Colonic mucosa (tissue), 4 donors: ENCODE data around the gene LMBR1. TPM values are rescaled to one million over a fixed set of nuclear protein-coding genes. Genes with fewer than 3 reads are reported as not detected.

Experiments used
- DNase-seq: peaks from one replicate; pipeline ENCODE4 v3.0.0-alpha.2; 2020
- H3K27ac ChIP-seq: fragments of 200-600 bp; one replicate; pipeline ENCODE4 v1.8.0; 2021
- H3K27me3 ChIP-seq: fragments of 200-600 bp; one replicate; pipeline ENCODE4 v1.8.0; 2021
- H3K36me3 ChIP-seq: fragments of 200-600 bp; one replicate; pipeline ENCODE4 v1.8.0; 2021
- H3K4me1 ChIP-seq: fragments of 200-600 bp; one replicate; pipeline ENCODE4 v1.8.0; 2021; ENCODE audit warnings: mild to moderate bottlenecking
- H3K4me3 ChIP-seq: fragments of 200-600 bp; one replicate; pipeline ENCODE4 v1.8.0; 2021
- H3K9ac ChIP-seq, 2 donors: one replicate each; pipeline ENCODE4 v1.7.0; 2013; ENCODE audit warnings: control low read depth in 2 of 2, low read depth in 2 of 2, low read length in 2 of 2
- H3K9me3 ChIP-seq: fragments of 200-600 bp; one replicate; pipeline ENCODE4 v1.8.0; 2021
- intact Hi-C: fragments of 100-400 bp; cut with DNase I; formaldehyde crosslinking; loops from one replicate; pipeline ENCODE4 v1.14.1; 2022
- total RNA-seq, 2 donors: library from RNA; stranded (reverse); fragmentation: NEBNext Ultra II Directional in 1 of 2; extraction: Animal tissue kit (Norgen Biotek cat#: 25700) in 1 of 2; gene quantifications; one replicate each; pipeline ENCODE4 v1.2.1, GENCODE V29; 2021
- TF ChIP-seq, protein P1 (sequence below): fragments of 200-600 bp; IDR thresholded peaks from one replicate; pipeline ENCODE4 v1.8.0; 2022; ENCODE audit warnings: antibody characterized with exemption, mild to moderate bottlenecking
- donor health status: healthy.
- donor health status: DM: no; HTN: no; CAD: no.
- donor health status: DM: no; HTN: no; CAD: no.

LMBR1 gene
- total RNA-seq, 2 donors from 2014 or later = 41.4 to 42.0 TPM

DNA sequence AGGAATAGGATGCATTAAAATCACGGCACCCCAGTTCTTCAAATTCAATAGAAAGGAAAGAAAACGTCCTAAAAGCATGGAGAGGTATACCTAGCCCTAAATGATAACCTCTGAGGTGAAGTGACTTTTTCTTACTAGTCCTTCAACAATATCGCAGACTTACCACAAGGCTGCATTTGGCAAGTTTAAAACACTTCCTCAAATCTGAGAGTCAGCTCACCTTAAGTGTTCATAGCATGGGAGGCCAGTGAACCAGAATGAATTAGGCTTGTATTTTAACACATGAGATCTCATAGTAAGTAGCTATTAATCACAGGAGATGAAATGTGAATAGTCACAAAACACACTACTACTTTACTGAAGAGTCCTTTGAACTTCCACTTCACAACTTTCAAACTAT lies 128.2 kb downstream of the LMBR1 start:
- TF ChIP-seq, protein P1, sequence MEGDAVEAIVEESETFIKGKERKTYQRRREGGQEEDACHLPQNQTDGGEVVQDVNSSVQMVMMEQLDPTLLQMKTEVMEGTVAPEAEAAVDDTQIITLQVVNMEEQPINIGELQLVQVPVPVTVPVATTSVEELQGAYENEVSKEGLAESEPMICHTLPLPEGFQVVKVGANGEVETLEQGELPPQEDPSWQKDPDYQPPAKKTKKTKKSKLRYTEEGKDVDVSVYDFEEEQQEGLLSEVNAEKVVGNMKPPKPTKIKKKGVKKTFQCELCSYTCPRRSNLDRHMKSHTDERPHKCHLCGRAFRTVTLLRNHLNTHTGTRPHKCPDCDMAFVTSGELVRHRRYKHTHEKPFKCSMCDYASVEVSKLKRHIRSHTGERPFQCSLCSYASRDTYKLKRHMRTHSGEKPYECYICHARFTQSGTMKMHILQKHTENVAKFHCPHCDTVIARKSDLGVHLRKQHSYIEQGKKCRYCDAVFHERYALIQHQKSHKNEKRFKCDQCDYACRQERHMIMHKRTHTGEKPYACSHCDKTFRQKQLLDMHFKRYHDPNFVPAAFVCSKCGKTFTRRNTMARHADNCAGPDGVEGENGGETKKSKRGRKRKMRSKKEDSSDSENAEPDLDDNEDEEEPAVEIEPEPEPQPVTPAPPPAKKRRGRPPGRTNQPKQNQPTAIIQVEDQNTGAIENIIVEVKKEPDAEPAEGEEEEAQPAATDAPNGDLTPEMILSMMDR = no peak
- intact Hi-C loops = loop anchor here (5.0 to 10.0 kb wide), 4 partner anchors 120 to 967 kb away; partner anchors contain the start of genes RNF32 and SHH

DNA sequence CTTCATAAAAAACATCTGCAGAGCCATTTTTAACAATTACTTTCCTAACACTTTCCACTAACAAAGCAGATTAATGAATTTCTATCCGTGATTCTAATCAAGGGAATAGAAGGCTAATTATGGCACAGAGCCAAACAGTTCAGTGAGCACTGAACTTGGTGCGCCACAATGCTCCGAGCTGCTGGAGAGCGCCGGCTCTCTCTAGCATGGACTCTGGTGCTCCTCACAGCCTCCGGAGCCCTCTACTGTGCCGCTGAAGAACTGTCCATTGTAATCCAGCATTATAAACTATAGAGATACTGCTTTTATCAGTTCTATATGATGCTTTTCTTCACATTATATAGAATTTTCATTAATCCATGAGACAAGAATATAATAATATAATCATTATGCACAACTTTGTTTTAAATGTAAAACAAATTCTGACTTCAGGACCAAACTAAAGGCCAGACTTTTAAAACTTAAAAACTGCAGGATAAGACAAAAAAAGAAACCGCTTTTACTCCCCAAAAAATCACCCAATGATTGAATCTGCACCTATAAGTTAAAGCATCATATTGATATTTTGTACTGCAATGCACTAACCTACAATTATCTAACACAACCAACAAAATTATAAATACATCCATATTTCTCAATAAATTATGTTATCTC lies 128.8 kb downstream of the LMBR1 start:
- H3K27ac ChIP-seq = no peak overlapping the region
- DNase-seq = peak; percentile 68
- no peaks in the 10 kb centered on the region for H3K27me3 ChIP-seq
- TF ChIP-seq, protein P1 = peak; percentile 65
- H3K36me3 ChIP-seq = no peaks in the 10 kb centered on the region
- H3K4me1 ChIP-seq = no peaks in the 10 kb centered on the region
- no peak overlapping the region for H3K9ac ChIP-seq
- intact Hi-C loops = loop anchor here (5.0 to 10.0 kb wide), 4 partner anchors 119 to 967 kb away; partner anchors contain the start of genes RNF32 and SHH
- no peak overlapping the region for H3K4me3 ChIP-seq
- no peaks in the 10 kb centered on the region for H3K9me3 ChIP-seq

More for the DNA sequence above, 128.2 kb downstream of the LMBR1 start:
- Histone ChIP-seq H3K27ac (no peak overlapping the region), H3K36me3 (no peaks in the 10 kb centered on the region), H3K9ac (no peak overlapping the region), H3K4me1 (no peaks in the 10 kb centered on the region), H3K27me3 (no peaks in the 10 kb centered on the region), H3K9me3 (no peaks in the 10 kb centered on the region), H3K4me3 (no peak overlapping the region)
- no peak for DNase-seq

DNA sequence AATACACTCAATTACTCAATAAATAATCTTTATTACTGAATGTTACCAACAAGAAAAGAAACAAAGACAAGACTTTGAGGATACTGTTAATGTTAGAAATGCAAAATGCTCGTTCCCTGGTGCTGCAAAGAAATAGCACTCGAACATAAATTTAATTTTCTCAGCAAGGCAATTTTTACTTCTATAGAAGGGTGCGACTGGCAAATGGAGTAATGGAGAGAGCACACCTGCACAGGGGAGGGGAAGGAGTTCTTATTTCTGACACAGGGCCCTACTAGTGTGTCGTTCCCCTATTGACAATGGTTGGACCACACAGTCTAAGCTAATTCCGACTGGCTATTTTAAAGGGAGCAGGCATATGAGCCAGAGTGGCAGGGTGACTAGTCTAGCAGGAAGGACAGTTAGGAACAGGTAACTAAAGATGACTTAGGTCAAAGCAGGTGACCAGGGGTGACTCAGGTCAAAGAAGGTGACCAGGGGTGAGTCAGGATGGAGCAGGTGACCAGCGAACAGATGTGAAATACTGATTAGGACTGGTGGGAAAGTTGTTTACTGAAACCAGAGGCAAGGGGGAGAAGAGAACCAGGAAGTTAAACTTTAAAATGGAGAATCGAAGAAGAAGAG lies 133.3 kb downstream of the LMBR1 start:
- no peaks in the 10 kb centered on the region for H3K36me3 ChIP-seq
- DNase-seq = no peak
- H3K4me1 ChIP-seq = no peaks in the 10 kb centered on the region
- TF ChIP-seq, protein P1 = no peak
- no peaks in the 10 kb centered on the region for H3K9me3 ChIP-seq
- no peaks in the 10 kb centered on the region for H3K27me3 ChIP-seq
- intact Hi-C loops = loop anchor here (5.0 to 10.0 kb wide), 4 partner anchors 115 to 962 kb away; partner anchors contain the start of genes RNF32 and SHH
- H3K9ac ChIP-seq = no peak overlapping the region
- H3K4me3 ChIP-seq = no peak overlapping the region
- H3K27ac ChIP-seq = no peak overlapping the region

DNA sequence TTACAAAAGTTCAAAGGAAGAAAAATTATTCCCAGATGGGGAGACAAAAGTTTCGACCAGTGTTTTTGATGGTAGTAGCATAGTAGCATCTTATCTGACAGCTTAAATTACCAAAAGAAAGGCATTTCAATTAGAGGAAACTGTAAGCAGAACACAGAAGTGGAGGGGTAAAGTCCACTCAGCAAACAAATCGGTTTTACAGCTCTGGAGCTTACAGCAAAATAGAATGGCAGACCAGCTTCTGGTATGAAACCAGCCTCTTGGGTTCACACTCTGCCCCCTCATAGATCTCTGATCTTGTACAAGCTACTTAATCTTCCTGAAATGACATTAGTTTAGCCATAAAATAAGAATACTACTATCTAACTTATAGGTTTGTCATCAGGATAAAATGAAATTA lies 133.8 kb downstream of the LMBR1 start:
- Histone ChIP-seq H3K4me3 (no peak overlapping the region), H3K9me3 (no peaks in the 10 kb centered on the region), H3K27ac (no peak overlapping the region), H3K9ac (no peak overlapping the region), H3K27me3 (no peaks in the 10 kb centered on the region), H3K36me3 (no peaks in the 10 kb centered on the region), H3K4me1 (no peaks in the 10 kb centered on the region)
- no peak for DNase-seq
- TF ChIP-seq, protein P1 = no peak
- intact Hi-C loops = no loop called here

DNA sequence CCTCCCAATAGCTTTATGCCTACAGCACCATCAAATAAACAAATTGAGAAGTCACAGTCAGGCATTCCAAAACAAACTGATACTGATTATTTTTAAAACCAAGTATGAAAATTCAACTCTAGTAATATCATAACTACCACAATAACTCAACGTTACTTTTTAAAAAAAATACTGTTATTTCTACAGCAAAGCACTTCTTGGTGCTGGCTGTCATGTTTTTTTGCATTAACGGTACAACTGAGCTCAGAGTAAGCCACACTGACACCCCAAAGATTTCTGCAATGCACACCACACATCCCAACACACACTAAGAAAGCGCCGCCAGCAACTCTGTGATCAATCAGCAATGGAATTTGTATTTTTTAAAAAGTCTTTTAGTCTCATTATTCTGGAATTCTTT lies 138.8 kb downstream of the LMBR1 start:
- TF ChIP-seq, protein P1 = no peak

More for the DNA sequence above, 138.8 kb downstream of the LMBR1 start:
- intact Hi-C loops = no loop called here
- H3K27me3 ChIP-seq = no peaks in the 10 kb centered on the region
- no peak for DNase-seq
- H3K4me3 ChIP-seq = no peak overlapping the region
- no peaks in the 10 kb centered on the region for H3K9me3 ChIP-seq
- no peak overlapping the region for H3K9ac ChIP-seq
- H3K27ac ChIP-seq = no peak overlapping the region
- no peaks in the 10 kb centered on the region for H3K36me3 ChIP-seq
- H3K4me1 ChIP-seq = no peaks in the 10 kb centered on the region
